ENCODE measurements around the gene DDN.

DDN gene

GRCh38 chr12:48965298-48965838 lies 33.8 kb downstream of the DDN start:
- DNase-seq (ENCODE audit: low read depth), result no peak
- TF ChIP-seq CTCF (IDR thresholded peaks at IDR 0.05; ENCODE audit: low read length, missing control alignments), result peak; percentile 48

DNA sequence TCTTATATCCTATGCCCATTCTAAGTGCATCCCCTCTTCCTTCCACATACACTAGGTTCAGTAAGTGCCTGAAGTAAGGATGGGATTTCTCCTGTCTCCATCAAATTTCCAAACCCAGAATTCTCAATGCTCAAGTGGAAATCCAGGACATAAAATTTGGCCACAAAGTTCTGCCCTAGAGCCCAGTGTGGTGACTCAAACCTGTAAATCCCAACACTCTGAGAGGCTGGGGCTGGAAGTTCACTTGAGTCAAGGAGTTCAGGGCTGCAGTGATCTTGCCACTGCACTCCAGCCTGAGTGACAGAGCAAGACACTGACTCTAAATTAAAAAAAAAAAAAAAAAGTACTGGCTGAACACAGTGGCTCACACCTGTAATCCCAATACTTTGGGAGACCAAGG lies 37.4 kb downstream of the DDN start:
- no peak overlapping the region for H3K4me3 ChIP-seq (replicated peaks; ENCODE audit: low read depth, low read length)
- no peak for TF ChIP-seq CTCF (IDR thresholded peaks at IDR 0.05; ENCODE audit: low read length, missing control alignments)
- DNase-seq (ENCODE audit: low read depth), result no peak

More at GRCh38 chr12:48965298-48965838, 33.8 kb downstream of the DDN start:
- no peak overlapping the region for H3K4me3 ChIP-seq (replicated peaks; ENCODE audit: low read depth, low read length)

GRCh38 chr12:48961331-48961730 lies 37.8 kb downstream of the DDN start:
- no peak overlapping the region for H3K4me3 ChIP-seq (replicated peaks; ENCODE audit: low read depth, low read length)
- TF ChIP-seq CTCF (IDR thresholded peaks at IDR 0.05; ENCODE audit: low read length, missing control alignments), result no peak
- no peak for DNase-seq (ENCODE audit: low read depth)

GRCh38 chr12:48960834-48961233 lies 38.3 kb downstream of the DDN start:
- no peak for TF ChIP-seq CTCF (IDR thresholded peaks at IDR 0.05; ENCODE audit: low read length, missing control alignments)
- DNase-seq (ENCODE audit: low read depth), result no peak

DNA sequence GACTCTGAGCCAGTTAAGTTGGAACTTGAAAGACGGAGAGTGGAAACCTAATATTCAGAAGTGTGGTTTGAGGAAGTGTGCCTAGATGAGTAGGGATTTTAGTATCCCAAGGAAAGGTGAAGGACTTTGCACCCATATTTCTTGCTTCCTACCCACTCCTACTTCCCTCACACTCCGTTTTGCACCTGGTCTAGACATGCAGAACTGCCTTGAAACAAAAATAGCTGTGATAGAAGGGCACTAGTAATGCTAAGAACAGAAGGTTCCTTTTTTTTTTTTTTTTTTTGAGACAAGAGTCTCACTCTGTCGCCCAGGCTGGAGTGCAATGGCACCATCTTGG lies 41.2 kb downstream of the DDN start:
- H3K4me3 ChIP-seq (replicated peaks; ENCODE audit: low read depth, low read length), result peak overlapping the region; percentile 97

More at GRCh38 chr12:48960834-48961233, 38.3 kb downstream of the DDN start:
- no peak overlapping the region for H3K4me3 ChIP-seq (replicated peaks; ENCODE audit: low read depth, low read length)

DNA sequence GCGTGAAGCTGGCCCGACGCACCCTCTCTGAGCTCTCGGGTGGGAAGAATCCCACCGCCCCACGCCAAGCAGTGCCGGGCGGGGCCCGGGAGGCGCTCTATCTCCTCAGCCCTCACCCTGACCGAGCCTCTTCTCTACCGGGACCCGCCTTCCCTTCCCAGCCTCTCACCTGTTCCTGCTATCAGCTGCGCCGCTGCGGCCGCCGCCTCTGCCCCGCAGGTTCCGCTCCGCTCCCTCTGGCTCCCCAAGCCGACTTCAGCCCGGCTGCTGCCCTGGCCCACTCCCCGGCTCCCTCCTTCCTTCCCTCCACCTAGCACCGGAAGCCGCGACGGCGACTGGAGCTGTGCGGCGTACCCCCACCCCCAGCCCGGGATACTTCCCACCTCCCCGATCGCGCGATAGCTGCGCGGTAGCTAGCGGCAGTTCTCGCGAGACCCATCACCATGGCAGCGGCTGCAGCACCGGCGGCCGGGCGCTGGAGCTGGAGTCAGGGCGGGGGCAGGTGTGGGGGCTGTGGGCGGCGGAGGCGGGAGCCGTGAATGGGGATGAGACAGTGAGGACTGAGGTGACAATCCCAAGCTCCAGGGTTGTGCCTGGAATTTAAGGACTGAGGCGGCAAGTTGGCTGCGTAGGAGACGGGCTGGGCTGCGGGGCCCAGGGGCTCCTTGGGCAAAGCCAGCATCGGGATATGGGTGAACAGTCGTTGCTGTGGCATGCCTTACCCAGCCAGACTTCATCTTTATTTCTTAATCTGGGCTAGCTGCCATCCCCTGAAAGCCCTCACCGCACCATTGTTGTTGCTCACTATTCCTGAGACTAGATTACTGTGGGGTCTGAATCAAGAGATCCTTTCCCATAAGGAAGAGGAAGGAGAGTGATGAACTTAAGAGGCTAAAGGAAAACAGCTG lies 41.8 kb downstream of the DDN start, which contains the start of gene ARF3:
Gene ARF3 (minus strand): TSS at position 347 of the 908 bp plus-strand sequence. CDS start 16,392 bp downstream, outside the sequence.
- no peak for TF ChIP-seq CTCF (IDR thresholded peaks at IDR 0.05; ENCODE audit: low read length, missing control alignments)

More for the DNA sequence above, 41.2 kb downstream of the DDN start:
- DNase-seq (ENCODE audit: low read depth), result no peak
- TF ChIP-seq CTCF (IDR thresholded peaks at IDR 0.05; ENCODE audit: low read length, missing control alignments), result no peak

More for the DNA sequence above, 41.8 kb downstream of the DDN start, which contains the start of gene ARF3:
- DNase-seq (ENCODE audit: low read depth), result peak; percentile 91
- H3K4me3 ChIP-seq (replicated peaks; ENCODE audit: low read depth, low read length), result peak within 1 kb of the TSS; percentile 97

Measured in fibroblast of pulmonary artery (primary cell).